Hematopoietic multipotent progenitor cell treated with erythropoietin and hydrocortisone succinate and interleukin-3 and kit ligand, for 15 days (in vitro differentiated cells): ENCODE measurements around the gene KLHL34.

Experiments
- DNase-seq: peaks from one replicate; pipeline ENCODE4 v3.0.0-alpha.2; 2015; ENCODE audit warnings: low spot score

KLHL34 gene

GRCh38 chrX:21655901-21656586 lies 2.1 kb downstream of the KLHL34 start:
- DNase-seq = no peak

- no peak for DNase-seq
Observed at GRCh38 chrX:21645886-21646285, 12.2 kb downstream of the KLHL34 start.

DNA sequence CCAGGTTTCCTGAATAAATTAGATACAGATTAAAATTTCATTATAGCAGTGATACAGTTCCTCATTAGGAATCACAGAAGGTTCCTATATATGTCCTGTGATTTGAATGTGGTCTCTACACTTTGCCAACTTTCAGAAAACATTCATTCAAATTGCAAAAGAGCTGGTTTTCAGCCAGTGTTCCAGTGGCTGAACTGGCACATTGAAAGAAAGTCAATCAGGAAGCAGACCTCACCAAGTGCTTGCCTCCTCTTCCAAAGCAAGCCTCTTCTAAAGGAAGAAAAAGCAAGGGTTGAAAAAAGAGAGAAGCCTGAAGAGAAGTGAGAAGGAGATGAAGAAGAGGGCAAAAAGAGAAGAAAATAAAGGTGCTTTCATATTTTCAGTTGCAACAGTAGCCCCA lies 12.7 kb downstream of the KLHL34 start:
- no peak for DNase-seq

DNA sequence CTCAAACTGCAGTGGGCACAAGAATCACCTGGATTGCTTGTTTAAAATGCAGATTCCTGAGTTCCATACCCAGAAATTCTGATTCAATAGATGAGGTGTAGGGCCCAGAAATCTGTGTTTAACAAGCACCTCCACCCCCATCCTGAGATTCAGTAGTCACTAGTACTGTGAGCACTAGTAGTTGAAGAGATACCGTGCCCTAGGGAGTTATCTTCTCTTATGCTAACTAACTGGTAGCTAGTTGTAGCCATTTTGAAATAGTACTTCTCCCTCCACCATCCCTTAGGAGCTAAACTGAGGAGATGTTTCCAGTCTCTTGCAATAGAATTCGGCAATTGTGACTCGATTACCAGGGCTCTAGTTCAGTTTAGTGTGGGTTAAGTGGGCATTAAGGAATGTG lies 18.4 kb downstream of the KLHL34 start:
- no peak for DNase-seq

GRCh38 chrX:21638311-21638710 lies 19.8 kb downstream of the KLHL34 start:
- no peak for DNase-seq

- no peak for DNase-seq
Observed at GRCh38 chrX:21632027-21632426, 26.1 kb downstream of the KLHL34 start.

DNA sequence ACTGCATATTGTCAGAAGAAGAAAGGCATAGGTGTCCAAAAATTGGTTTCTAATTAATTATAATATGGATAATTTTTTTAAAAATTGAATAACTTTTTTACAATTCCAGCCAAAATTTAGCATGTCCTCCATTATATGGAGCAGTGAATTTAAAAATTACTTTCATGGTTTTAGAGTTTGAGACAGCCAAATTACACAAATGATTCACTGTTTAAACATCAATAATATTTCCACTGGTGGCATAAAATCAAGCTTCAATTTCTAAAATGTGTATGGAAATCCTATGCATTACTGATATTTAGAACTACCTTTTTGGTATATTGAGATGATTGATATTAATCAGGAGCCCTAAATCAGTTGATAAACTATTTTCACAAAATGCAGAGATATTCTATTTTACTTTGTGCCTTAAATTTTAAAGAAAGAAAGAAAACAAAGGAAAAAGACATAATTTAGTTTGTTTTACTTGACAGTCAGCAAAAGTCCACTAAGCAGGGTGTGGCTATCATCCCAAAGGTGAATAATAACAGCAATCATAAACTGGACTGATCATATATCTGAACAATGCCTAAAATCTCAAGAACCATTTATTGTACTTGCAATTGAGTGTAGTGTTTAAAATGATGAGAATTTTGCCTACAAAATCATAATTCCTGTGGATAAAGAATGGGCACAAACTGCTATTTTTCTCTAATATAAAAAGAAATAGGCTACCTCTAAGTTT lies 34.2 kb downstream of the KLHL34 start:
- no peak for DNase-seq

DNA sequence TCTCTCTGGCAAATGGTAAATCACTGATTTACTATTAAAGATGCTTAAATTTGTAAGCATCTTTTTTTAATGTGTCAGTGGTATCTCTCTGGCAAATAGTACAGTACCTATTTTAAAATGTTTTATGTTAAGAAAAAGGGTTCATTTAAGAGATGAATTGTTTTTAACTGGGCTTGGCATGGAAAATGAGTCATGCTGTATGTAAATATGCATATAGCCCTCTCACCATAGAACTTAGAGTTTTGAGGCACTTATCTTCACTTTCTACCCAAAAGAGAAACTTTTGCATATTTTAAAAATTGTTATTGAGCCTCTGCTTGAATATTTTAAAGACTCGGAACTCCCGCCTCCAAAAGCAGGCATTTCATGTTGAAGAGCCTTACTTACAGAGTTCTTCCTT lies 37.9 kb downstream of the KLHL34 start:
- DNase-seq = no peak

GRCh38 chrX:21616386-21616785 lies 41.7 kb downstream of the KLHL34 start:
- DNase-seq = no peak

- DNase-seq = no peak
Observed at GRCh38 chrX:21612154-21612553, 46.0 kb downstream of the KLHL34 start.

DNA sequence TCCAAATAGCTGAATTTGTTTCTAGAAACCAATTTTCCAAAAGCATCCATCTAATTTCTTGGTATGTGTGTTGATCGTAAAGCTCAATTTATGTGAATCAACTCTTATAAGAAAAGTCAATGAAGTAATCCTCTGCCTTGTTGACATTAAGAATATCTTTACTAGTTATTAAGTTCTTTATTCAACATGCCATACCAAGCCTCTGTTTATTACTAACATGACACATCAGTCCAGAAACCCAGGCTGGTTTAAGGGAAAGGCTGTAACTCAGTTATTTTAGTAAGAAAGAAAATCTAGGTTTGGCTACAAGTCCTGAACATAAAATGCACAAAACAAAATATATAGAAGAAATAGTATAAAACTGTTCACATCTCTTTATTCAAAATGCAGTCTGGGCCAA lies 48.0 kb downstream of the KLHL34 start:
- no peak for DNase-seq

- no peak for DNase-seq
Observed at GRCh38 chrX:21606002-21606401, 52.1 kb downstream of the KLHL34 start.
